Keratinocyte (primary cell): ENCODE measurements around the gene PRKAG3. TPM values are rescaled to one million over a fixed set of nuclear protein-coding genes. Genes with fewer than 3 reads are reported as not detected.
A peak's percentile ranks its signal among the peaks of the same experiment; 100 is the strongest.

Experiments used
- DNase-seq: peaks from one replicate; pipeline ENCODE4 v3.0.0-alpha.2; 2011; ENCODE audit warnings: low read depth, missing footprints, low spot score
- FAIRE-seq: peaks from 2 replicates; lab custom pipeline; 2011; peaks lifted over from hg19 to GRCh38; lab: Jason Lieb, UNC
- H2AFZ ChIP-seq: 2 replicates; pipeline ENCODE4 v1.6.0; 2012; ENCODE audit warnings: low read length, control low read depth, inconsistent platforms; ENCODE audit not compliant: control insufficient read depth
- H3K27ac ChIP-seq: 2 replicates; pipeline ENCODE4 v1.5.1; 2011; ENCODE audit warnings: low read length; ENCODE audit not compliant: control insufficient read depth, insufficient read depth
- H3K27me3 ChIP-seq: 3 replicates; pipeline ENCODE4 v1.6.0; 2011; ENCODE audit warnings: low read length; ENCODE audit not compliant: control insufficient read depth, insufficient read depth; ENCODE audit errors: extremely low read depth
- H3K36me3 ChIP-seq, 2 experiments: 2 replicates in 1 of 2; 3 replicates in 1 of 2; pipeline ENCODE4 v1.5.1; 2011; ENCODE audit warnings: low read length in 2 of 2, mild to moderate bottlenecking in 1 of 2; ENCODE audit not compliant: control insufficient read depth in 2 of 2, insufficient read depth in 2 of 2; ENCODE audit errors: extremely low read depth in 1 of 2
- H3K4me1 ChIP-seq: 3 replicates; pipeline ENCODE4 v1.5.1; 2011; ENCODE audit warnings: low read length; ENCODE audit not compliant: control insufficient read depth, insufficient read depth; ENCODE audit errors: extremely low read depth
- H3K4me2 ChIP-seq: 3 replicates; pipeline ENCODE4 v1.6.0; 2011; ENCODE audit warnings: low read depth, low read length; ENCODE audit not compliant: control insufficient read depth, insufficient read depth; ENCODE audit errors: extremely low read depth
- H3K4me3 ChIP-seq, 3 experiments: fragments of 200-600 bp in 1 of 3; sonication (generic) in 1 of 3; 2 replicates in 2 of 3; 3 replicates in 1 of 3; pipeline ENCODE4 v1.5.1; 2011 to 2016; ENCODE audit warnings: low read length in 3 of 3, mild to moderate bottlenecking in 3 of 3, control low read depth in 2 of 3, inconsistent platforms in 1 of 3, low read depth in 1 of 3, mixed read lengths in 1 of 3, mixed run types in 1 of 3, moderate library complexity in 1 of 3; ENCODE audit not compliant: control insufficient read depth in 2 of 3, insufficient read depth in 2 of 3; ENCODE audit errors: extremely low read depth in 1 of 3
- H3K79me2 ChIP-seq: 2 replicates; pipeline ENCODE4 v1.6.0; 2012; ENCODE audit warnings: low read length; ENCODE audit not compliant: control insufficient read depth, insufficient read depth
- H3K9ac ChIP-seq: 3 replicates; pipeline ENCODE4 v1.6.0; 2011; ENCODE audit warnings: low read length; ENCODE audit not compliant: control insufficient read depth, insufficient read depth; ENCODE audit errors: extremely low read depth
- H3K9me1 ChIP-seq: 3 replicates; pipeline ENCODE4 v1.6.0; 2011; ENCODE audit warnings: low read length; ENCODE audit not compliant: control insufficient read depth, insufficient read depth; ENCODE audit errors: extremely low read depth
- H3K9me3 ChIP-seq: 2 replicates; pipeline ENCODE4 v1.5.1; 2012; ENCODE audit warnings: low read depth, low read length; ENCODE audit not compliant: control insufficient read depth
- H4K20me1 ChIP-seq: 3 replicates; pipeline ENCODE4 v1.6.0; 2011; ENCODE audit warnings: low read length; ENCODE audit not compliant: control insufficient read depth, insufficient read depth; ENCODE audit errors: extremely low read depth
- EZH2 ChIP-seq: IDR thresholded peaks from one replicate; pipeline ENCODE4 v1.6.1; 2012; ENCODE audit warnings: inconsistent platforms, mild to moderate bottlenecking, low read length, moderate library complexity
- dilution Hi-C: fragments of 300-500 bp; cut with MboI; formaldehyde crosslinking; loops from one replicate; pipeline ENCODE4 v1.7.0; 2020; ENCODE audit warnings: low sequenced_read_pairs; ENCODE audit not compliant: extremely low pct_ligation_motif_present
- polyA plus RNA-seq, 5 experiments: library from polyadenylated mRNA; depleted of rRNA in 3 of 5; stranded (reverse) in 3 of 5; stranded (forward) in 1 of 5; unstranded in 1 of 5; fragments of >200 nt; gene quantifications; 1 replicate in 1 of 5; 2 replicates in 3 of 5; 3 replicates in 1 of 5; pipeline versions ENCODE4 v1.2.1 to v1.2.3, GENCODE V29; 2011 to 2012; ENCODE audit warnings: missing spikeins in 2 of 5, low read depth in 1 of 5, low replicate concordance in 1 of 5
- TF ChIP-seq, protein P1 (sequence below), 3 experiments: IDR thresholded peaks in 1 of 3; conservative IDR thresholded peaks in 1 of 3; optimal IDR thresholded peaks in 1 of 3; 2 replicates in 2 of 3; 3 replicates in 1 of 3; pipeline versions ENCODE3 to v1.5.1; 2011; ENCODE audit warnings: low read length in 3 of 3, mild to moderate bottlenecking in 3 of 3, moderate library complexity in 2 of 3, control low read depth in 1 of 3, inconsistent platforms in 1 of 3; ENCODE audit not compliant: insufficient read depth in 2 of 3; ENCODE audit errors: extremely low read depth in 1 of 3

The PRKAG3 gene
- polyA plus RNA-seq, 1 donor (not counting 4 experiments of a cell fraction or from before 2014, with no cell fraction given) = not detected

DNA sequence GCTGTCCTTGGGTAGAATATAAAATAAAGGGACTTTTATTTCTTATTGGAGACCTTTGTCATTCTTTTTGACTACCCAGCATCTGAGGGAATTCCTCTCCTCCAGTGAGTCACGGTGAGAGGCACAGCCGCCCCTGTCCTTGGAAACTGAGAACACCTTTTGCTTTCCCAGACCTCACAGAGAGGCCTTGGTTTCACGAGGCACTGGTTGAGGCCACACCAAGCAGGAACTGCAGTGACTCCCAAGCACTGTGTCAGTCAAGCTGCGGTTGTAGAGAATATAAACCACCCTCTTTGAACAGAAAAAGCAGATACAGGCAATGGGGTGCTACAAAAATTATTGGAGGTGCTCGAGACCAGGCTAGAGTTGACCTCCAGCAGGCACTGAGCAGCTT is 16.4 kb downstream of the PRKAG3 start:
- H3K79me2 ChIP-seq = no peaks in the 10 kb centered on the region
- DNase-seq (no peak), FAIRE-seq (no peak)
- no peak overlapping the region for H3K4me3 ChIP-seq
- no peak overlapping the region for H2AFZ ChIP-seq
- H3K9me1 ChIP-seq = no peaks in the 10 kb centered on the region
- no peak overlapping the region for H3K27ac ChIP-seq
- H3K27me3 ChIP-seq = peaks cover 9% of the 10 kb centered on the region
- dilution Hi-C loops = no loop called here
- H3K4me1 ChIP-seq = peaks cover 2% of the 10 kb centered on the region
- no peaks in the 10 kb centered on the region for H4K20me1 ChIP-seq
- TF ChIP-seq, protein P1, sequence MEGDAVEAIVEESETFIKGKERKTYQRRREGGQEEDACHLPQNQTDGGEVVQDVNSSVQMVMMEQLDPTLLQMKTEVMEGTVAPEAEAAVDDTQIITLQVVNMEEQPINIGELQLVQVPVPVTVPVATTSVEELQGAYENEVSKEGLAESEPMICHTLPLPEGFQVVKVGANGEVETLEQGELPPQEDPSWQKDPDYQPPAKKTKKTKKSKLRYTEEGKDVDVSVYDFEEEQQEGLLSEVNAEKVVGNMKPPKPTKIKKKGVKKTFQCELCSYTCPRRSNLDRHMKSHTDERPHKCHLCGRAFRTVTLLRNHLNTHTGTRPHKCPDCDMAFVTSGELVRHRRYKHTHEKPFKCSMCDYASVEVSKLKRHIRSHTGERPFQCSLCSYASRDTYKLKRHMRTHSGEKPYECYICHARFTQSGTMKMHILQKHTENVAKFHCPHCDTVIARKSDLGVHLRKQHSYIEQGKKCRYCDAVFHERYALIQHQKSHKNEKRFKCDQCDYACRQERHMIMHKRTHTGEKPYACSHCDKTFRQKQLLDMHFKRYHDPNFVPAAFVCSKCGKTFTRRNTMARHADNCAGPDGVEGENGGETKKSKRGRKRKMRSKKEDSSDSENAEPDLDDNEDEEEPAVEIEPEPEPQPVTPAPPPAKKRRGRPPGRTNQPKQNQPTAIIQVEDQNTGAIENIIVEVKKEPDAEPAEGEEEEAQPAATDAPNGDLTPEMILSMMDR (optimal IDR thresholded peaks at IDR 0.05 in 1 of 3, IDR thresholded peaks at IDR 0.05 in 1 of 3, conservative IDR thresholded peaks at IDR 0.05 in 1 of 3; ENCODE audit: extremely low read depth in 1 of 3, insufficient read depth in 2 of 3, low read length in 3 of 3) = no peak
- no peak for TF ChIP-seq EZH2
- H3K36me3 ChIP-seq = no peaks in the 10 kb centered on the region
- no peaks in the 10 kb centered on the region for H3K9me3 ChIP-seq
- no peak overlapping the region for H3K4me2 ChIP-seq
- no peak overlapping the region for H3K9ac ChIP-seq

DNA sequence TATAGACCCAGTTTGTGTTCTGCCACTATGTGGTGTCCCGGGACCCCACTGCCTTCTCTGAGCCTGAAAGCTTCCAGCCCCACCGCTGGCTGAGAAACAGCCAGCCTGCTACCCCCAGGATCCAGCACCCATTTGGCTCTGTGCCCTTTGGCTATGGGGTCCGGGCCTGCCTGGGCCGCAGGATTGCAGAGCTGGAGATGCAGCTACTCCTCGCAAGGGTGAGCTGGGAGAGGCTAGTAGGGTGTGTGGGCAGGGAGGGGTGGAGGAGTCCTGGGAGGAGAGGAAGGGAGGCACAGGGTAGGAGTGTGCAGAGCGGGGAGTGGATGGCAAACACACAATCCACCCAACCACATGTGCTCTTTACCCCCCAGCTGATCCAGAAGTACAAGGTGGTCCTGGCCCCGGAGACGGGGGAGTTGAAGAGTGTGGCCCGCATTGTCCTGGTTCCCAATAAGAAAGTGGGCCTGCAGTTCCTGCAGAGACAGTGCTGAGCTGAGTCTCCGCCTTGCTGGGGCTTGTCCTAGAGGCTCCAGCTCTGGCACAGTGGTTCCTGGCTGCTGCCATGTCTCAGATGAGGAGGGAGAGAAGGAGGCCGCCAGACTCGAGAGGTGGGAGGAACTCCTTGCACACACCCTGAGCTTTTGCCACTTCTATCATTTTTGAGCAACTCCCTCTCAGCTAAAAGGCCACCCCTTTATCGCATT is 16.9 kb downstream of the PRKAG3 start:
- no peaks in the 10 kb centered on the region for H4K20me1 ChIP-seq
- no peak for DNase-seq
- H3K36me3 ChIP-seq = no peaks in the 10 kb centered on the region

More for the DNA sequence above, 16.9 kb downstream of the PRKAG3 start:
- peaks cover 9% of the 10 kb centered on the region for H3K27me3 ChIP-seq
- H3K9me3 ChIP-seq = no peaks in the 10 kb centered on the region
- no peak overlapping the region for H3K27ac ChIP-seq
- H3K9ac ChIP-seq = no peak overlapping the region
- no peak for FAIRE-seq
- H3K79me2 ChIP-seq = no peaks in the 10 kb centered on the region
- no peak overlapping the region for H3K4me3 ChIP-seq
- TF ChIP-seq EZH2 = no peak
- TF ChIP-seq, protein P1 (optimal IDR thresholded peaks at IDR 0.05 in 1 of 3, IDR thresholded peaks at IDR 0.05 in 1 of 3, conservative IDR thresholded peaks at IDR 0.05 in 1 of 3; ENCODE audit: extremely low read depth in 1 of 3, insufficient read depth in 2 of 3, low read length in 3 of 3) = no peak
- no peak overlapping the region for H2AFZ ChIP-seq
- no peaks in the 10 kb centered on the region for H3K9me1 ChIP-seq
- peaks cover 2% of the 10 kb centered on the region for H3K4me1 ChIP-seq
- dilution Hi-C loops = no loop called here
- peak overlapping the region; percentile 13 for H3K4me2 ChIP-seq
